CD14-positive monocyte (primary cell): ENCODE results near the gene HIVEP3. TPM values are rescaled to one million over a fixed set of nuclear protein-coding genes. Genes with fewer than 3 reads are reported as not detected.

Source experiments
- DNase-seq, 3 donors: peaks; one replicate each; pipeline ENCODE4 v3.0.0-alpha.2; 2011 to 2022
- H2AFZ ChIP-seq: 2 replicates; pipeline ENCODE4 v1.6.0; 2012; ENCODE audit warnings: mild to moderate bottlenecking, low read depth, low read length, inconsistent platforms; ENCODE audit not compliant: insufficient read depth, poor library complexity, severe bottlenecking
- H3K27ac ChIP-seq, 2 donors: 1 replicate in 1 of 2; 2 replicates in 1 of 2; pipeline ENCODE4 v1.5.1; 2012 to 2013; ENCODE audit warnings: low read length in 2 of 2, control low read depth in 1 of 2, inconsistent platforms in 1 of 2, low read depth in 1 of 2, mild to moderate bottlenecking in 1 of 2
- H3K27me3 ChIP-seq, 2 donors: one replicate each; pipeline versions ENCODE4 v1.6.0 to v1.6.1; 2011 to 2013; ENCODE audit warnings: low read length in 2 of 2; ENCODE audit not compliant: control insufficient read depth in 2 of 2, insufficient read depth in 2 of 2
- H3K36me3 ChIP-seq, 2 donors: replicated peaks in 1 of 2; 1 replicate in 1 of 2; 2 replicates in 1 of 2; pipeline versions ENCODE4 v1.5.1 to v1.6.1; 2012 to 2013; ENCODE audit warnings: low read length in 2 of 2, control low read depth in 1 of 2, inconsistent platforms in 1 of 2, mild to moderate bottlenecking in 1 of 2; ENCODE audit not compliant: insufficient read depth in 2 of 2, control insufficient read depth in 1 of 2
- H3K4me1 ChIP-seq, 2 donors: 1 replicate in 1 of 2; 2 replicates in 1 of 2; pipeline versions ENCODE4 v1.5.1 to v1.6.1; 2012 to 2013; ENCODE audit warnings: low read length in 2 of 2, control low read depth in 1 of 2, inconsistent platforms in 1 of 2, mild to moderate bottlenecking in 1 of 2, moderate library complexity in 1 of 2; ENCODE audit not compliant: insufficient read depth in 2 of 2, control insufficient read depth in 1 of 2
- H3K4me2 ChIP-seq: replicated peaks from 2 replicates; pipeline ENCODE3; 2012; ENCODE audit warnings: low read length, moderate library complexity, mild to moderate bottlenecking; ENCODE audit not compliant: poor library complexity, severe bottlenecking; ENCODE audit errors: extremely low read depth
- H3K4me3 ChIP-seq, 3 experiments: fragments of 200-600 bp in 1 of 3; sonication (generic) in 1 of 3; replicated peaks in 1 of 3; 1 replicate in 2 of 3; 2 replicates in 1 of 3; pipeline ENCODE4 v1.5.1; 2011 to 2013; ENCODE audit warnings: low read length in 3 of 3, mild to moderate bottlenecking in 3 of 3, control low read depth in 2 of 3, low read depth in 2 of 3, inconsistent platforms in 1 of 3, moderate library complexity in 1 of 3
- H3K79me2 ChIP-seq: 2 replicates; pipeline ENCODE4 v1.6.0; 2012; ENCODE audit warnings: mild to moderate bottlenecking, control low read depth, inconsistent platforms, low read length, moderate library complexity; ENCODE audit not compliant: insufficient read depth
- H3K9ac ChIP-seq: 2 replicates; pipeline ENCODE4 v1.6.0; 2017; ENCODE audit warnings: low read length, mild to moderate bottlenecking; ENCODE audit not compliant: insufficient read depth, poor library complexity, severe bottlenecking
- H3K9me3 ChIP-seq, 2 donors: replicated peaks in 1 of 2; 1 replicate in 1 of 2; 2 replicates in 1 of 2; pipeline versions ENCODE4 v1.5.1 to v1.6.1; 2012 to 2013; ENCODE audit warnings: low read length in 2 of 2, control low read depth in 1 of 2; ENCODE audit not compliant: control insufficient read depth in 1 of 2, insufficient read depth in 1 of 2
- H4K20me1 ChIP-seq: 2 replicates; pipeline ENCODE4 v1.6.0; 2012; ENCODE audit warnings: mild to moderate bottlenecking, low read length, control low read depth, moderate library complexity; ENCODE audit not compliant: insufficient read depth
- H3K27ac Mint-ChIP-seq, 7 donors: one replicate each; pipeline ENCODE4 v1.8.0; 2020; ENCODE audit warnings: mild to moderate bottlenecking in 7 of 7, mixed read lengths in 7 of 7, moderate library complexity in 6 of 7, inconsistent platforms in 2 of 7
- H3K27me3 Mint-ChIP-seq, 3 donors: one replicate each; pipeline ENCODE4 v1.8.0; 2021 to 2022; ENCODE audit warnings: low read depth in 3 of 3, mild to moderate bottlenecking in 3 of 3, mixed read lengths in 3 of 3, moderate library complexity in 3 of 3, inconsistent platforms in 1 of 3
- H3K36me3 Mint-ChIP-seq, 2 donors: one replicate each; pipeline ENCODE4 v1.8.0; 2020; ENCODE audit warnings: mixed read lengths in 2 of 2, inconsistent platforms in 1 of 2, mild to moderate bottlenecking in 1 of 2
- H3K4me1 Mint-ChIP-seq: one replicate; pipeline ENCODE4 v1.8.0; 2020; ENCODE audit warnings: mild to moderate bottlenecking, mixed read lengths
- H3K4me3 Mint-ChIP-seq, 2 donors: one replicate each; pipeline ENCODE4 v1.8.0; 2020; ENCODE audit warnings: mild to moderate bottlenecking in 2 of 2, mixed read lengths in 2 of 2, moderate library complexity in 1 of 2
- H3K9me3 Mint-ChIP-seq, 7 donors: one replicate each; pipeline ENCODE4 v1.8.0; 2020 to 2022; ENCODE audit warnings: mixed read lengths in 7 of 7, mild to moderate bottlenecking in 6 of 7, moderate library complexity in 6 of 7, inconsistent platforms in 2 of 7
- WGBS: methylation state at CpG from one replicate; pipeline ENCODE4 v1.1.5; 2013; ENCODE audit warnings: missing lambda C conversion rate; ENCODE audit not compliant: insufficient coverage; 5-methylcytosine and 5-hydroxymethylcytosine counted together
- intact Hi-C, 2 donors: fragments of 100-400 bp; cut with micrococcal nuclease; formaldehyde crosslinking; loops; one replicate each; pipeline versions ENCODE4 v1.15.0 to v1.15.1; 2023
- polyA plus RNA-seq, 3 donors: library from polyadenylated mRNA; depleted of rRNA in 1 of 3; unstranded in 2 of 3; stranded (reverse) in 1 of 3; fragments of 300-500 nt in 2 of 3; fragments of >200 nt in 1 of 3; fragmentation: Illumina TruSeq in 2 of 3; gene quantifications; 1 replicate in 2 of 3; 2 replicates in 1 of 3; pipeline ENCODE4 v1.2.3, GENCODE V29; 2012 to 2021
- TF ChIP-seq, protein P1 (sequence below): fragments of 200-600 bp; IDR thresholded peaks from one replicate; pipeline ENCODE4 v1.8.0; 2022; ENCODE audit warnings: antibody characterized with exemption, mild to moderate bottlenecking

Gene HIVEP3
- polyA plus RNA-seq, 3 donors, result 1.2 to 3.7 (median 1.8) TPM

DNA sequence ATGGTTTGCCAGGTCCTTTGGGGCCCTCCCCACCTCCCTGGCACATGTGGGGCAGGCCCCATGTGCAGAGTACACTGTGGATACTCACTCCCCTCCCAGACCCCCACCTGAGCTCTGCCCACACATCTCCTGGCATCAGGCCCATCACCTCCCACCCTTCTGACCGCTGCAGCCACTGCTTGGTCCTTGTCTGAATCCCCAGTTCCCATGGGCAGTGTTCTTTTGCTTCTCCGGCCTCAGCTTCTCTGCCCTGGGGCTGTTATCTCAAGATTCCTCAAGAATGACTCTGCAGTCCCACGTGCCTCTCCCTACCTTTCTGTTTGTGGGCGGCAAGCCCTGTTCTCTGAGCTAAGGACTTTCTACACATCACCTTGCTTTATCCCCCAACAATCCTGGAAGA is 246.5 kb downstream of the HIVEP3 start:
- Histone ChIP-seq H3K4me3 (no peak overlapping the region), H2AFZ (no peak overlapping the region), H3K4me2 (no peak overlapping the region), H3K36me3 (no peaks in the 10 kb centered on the region), H3K27me3 (no peaks in the 10 kb centered on the region), H3K79me2 (no peaks in the 10 kb centered on the region), H3K4me1 (peaks cover 14 to 20% of the 10 kb centered on the region in 2 donors), H3K9ac (no peak overlapping the region), H3K9me3 (no peaks in the 10 kb centered on the region), H3K27ac (no peak overlapping the region), H4K20me1 (no peaks in the 10 kb centered on the region)
- TF ChIP-seq, protein P1, sequence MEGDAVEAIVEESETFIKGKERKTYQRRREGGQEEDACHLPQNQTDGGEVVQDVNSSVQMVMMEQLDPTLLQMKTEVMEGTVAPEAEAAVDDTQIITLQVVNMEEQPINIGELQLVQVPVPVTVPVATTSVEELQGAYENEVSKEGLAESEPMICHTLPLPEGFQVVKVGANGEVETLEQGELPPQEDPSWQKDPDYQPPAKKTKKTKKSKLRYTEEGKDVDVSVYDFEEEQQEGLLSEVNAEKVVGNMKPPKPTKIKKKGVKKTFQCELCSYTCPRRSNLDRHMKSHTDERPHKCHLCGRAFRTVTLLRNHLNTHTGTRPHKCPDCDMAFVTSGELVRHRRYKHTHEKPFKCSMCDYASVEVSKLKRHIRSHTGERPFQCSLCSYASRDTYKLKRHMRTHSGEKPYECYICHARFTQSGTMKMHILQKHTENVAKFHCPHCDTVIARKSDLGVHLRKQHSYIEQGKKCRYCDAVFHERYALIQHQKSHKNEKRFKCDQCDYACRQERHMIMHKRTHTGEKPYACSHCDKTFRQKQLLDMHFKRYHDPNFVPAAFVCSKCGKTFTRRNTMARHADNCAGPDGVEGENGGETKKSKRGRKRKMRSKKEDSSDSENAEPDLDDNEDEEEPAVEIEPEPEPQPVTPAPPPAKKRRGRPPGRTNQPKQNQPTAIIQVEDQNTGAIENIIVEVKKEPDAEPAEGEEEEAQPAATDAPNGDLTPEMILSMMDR, result no peak
- Mint-ChIP-seq H3K27me3 (peaks cover 6 to 14% (median 12%) of the 10 kb centered on the region in 3 donors), H3K9me3 (peaks cover 0 to 1% (median 0%) of the 10 kb centered on the region in 7 donors), H3K27ac (no peak overlapping the region), H3K4me3 (no peak overlapping the region), H3K4me1 (peaks cover 30% of the 10 kb centered on the region), H3K36me3 (peaks cover 0 to 7% of the 10 kb centered on the region in 2 donors)
- WGBS, result 91% methylated on average over 4 of the region's 4 CpGs
- no peak for DNase-seq
- intact Hi-C loops, result no loop called here

DNA sequence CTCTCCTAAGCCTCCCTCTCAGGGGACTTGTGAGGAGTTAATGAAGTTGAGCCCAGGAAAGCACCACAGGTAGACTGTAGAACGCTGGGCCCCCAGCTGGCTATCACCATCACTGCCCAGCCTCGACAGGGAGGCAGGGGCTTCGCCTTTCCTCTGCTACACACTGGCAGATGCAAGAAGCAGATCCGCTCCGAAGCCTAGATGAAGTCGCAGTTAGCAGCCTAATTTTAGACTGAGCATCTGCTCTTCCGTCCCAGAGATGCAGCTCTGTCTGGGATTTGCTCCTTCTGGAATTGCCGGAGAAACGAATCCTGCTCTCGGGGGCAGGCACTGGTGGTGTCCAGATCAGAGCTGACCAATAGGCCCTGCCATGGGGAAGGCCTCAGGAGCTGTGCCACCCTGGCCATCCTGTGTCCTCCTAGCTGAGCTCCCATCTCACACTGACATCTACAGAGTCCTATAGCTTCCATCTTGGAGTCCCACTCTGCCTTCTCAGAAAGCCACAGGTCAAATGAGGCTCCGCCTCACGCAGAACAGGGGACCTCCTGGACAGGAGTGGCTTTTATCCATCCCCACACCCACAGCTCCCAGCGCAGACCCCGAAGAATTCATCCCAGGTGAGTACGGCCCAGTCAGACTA is 247.5 kb downstream of the HIVEP3 start:
- no peak overlapping the region for H3K9ac ChIP-seq
- H2AFZ ChIP-seq, result no peak overlapping the region
- H3K4me3 ChIP-seq, result no peak overlapping the region
- H3K36me3 ChIP-seq, result no peaks in the 10 kb centered on the region
- Mint-ChIP-seq H3K36me3 (peaks cover 0 to 7% of the 10 kb centered on the region in 2 donors), H3K27ac (no peak overlapping the region), H3K4me3 (no peak overlapping the region), H3K4me1 (peaks cover 33% of the 10 kb centered on the region), H3K27me3 (peaks cover 6 to 18% (median 11%) of the 10 kb centered on the region in 3 donors), H3K9me3 (no peaks in the 10 kb centered on the region)
- no peaks in the 10 kb centered on the region for H4K20me1 ChIP-seq
- peaks cover 14 to 20% of the 10 kb centered on the region in 2 donors for H3K4me1 ChIP-seq
- no peaks in the 10 kb centered on the region for H3K79me2 ChIP-seq
- intact Hi-C loops, result no loop called here
- DNase-seq, result no peak
- no peak overlapping the region for H3K27ac ChIP-seq
- no peaks in the 10 kb centered on the region for H3K9me3 ChIP-seq
- H3K4me2 ChIP-seq, result no peak overlapping the region
- H3K27me3 ChIP-seq, result no peaks in the 10 kb centered on the region
- WGBS, result 99% methylated on average over 10 of the region's 15 CpGs
- TF ChIP-seq, protein P1, result no peak
